ENCODE results near the gene DMAC2. TPM values are rescaled to one million over a fixed set of nuclear protein-coding genes. Genes with fewer than 3 reads are reported as not detected.

DMAC2 gene
- total and polyA plus RNA-seq, 2 experiments from 2014 or later, result 77.2 to 86.5 TPM

GRCh38 chr19:41416194-41416674 is 23.5 kb downstream of the DMAC2 start:
- H2AFZ ChIP-seq, result no peak overlapping the region
- no peak for TF ChIP-seq NANOG (IDR thresholded peaks at IDR 0.05; ENCODE audit: borderline replicate concordance)
- no peak for TF ChIP-seq ZNF114 (CRISPR knock-in tag; IDR thresholded peaks at IDR 0.05)
- no peak for TF ChIP-seq ETS1 (IDR thresholded peaks at IDR 0.05)
- no peak for TF ChIP-seq ZNF462 (CRISPR knock-in tag; IDR thresholded peaks at IDR 0.05)
- no peak for TF ChIP-seq CREB1 (CRISPR knock-in tag; IDR thresholded peaks at IDR 0.05; ENCODE audit: low read depth)
- TF ChIP-seq POLR2AphosphoS5 (IDR thresholded peaks at IDR 0.05; ENCODE audit: low read depth), result no peak
- no peak for TF ChIP-seq EZH2 (IDR thresholded peaks at IDR 0.05; ENCODE audit: low read depth, unreplicated experiment)
- no peak for TF ChIP-seq JUNB (IDR thresholded peaks at IDR 0.05; ENCODE audit: unreplicated experiment)
- no peak for TF ChIP-seq REST (IDR thresholded peaks at IDR 0.05; ENCODE audit: unreplicated experiment)
- no peak for TF ChIP-seq ZNF331 (CRISPR knock-in tag; IDR thresholded peaks at IDR 0.05; ENCODE audit: low read depth)
- no peak for TF ChIP-seq CTCF (conservative IDR thresholded peaks at IDR 0.05; ENCODE audit: low read depth in 2 of 2)
- no peak for TF ChIP-seq EZH2phosphoT487 (IDR thresholded peaks at IDR 0.05; ENCODE audit: unreplicated experiment)
- no peak for TF ChIP-seq STAT1 (IDR thresholded peaks at IDR 0.05; ENCODE audit: unreplicated experiment)

More at GRCh38 chr19:41416194-41416674, 23.5 kb downstream of the DMAC2 start:
- no peak overlapping the region for H3K27ac ChIP-seq (ENCODE audit: low read depth)
- no peaks in the 10 kb centered on the region for H4K20me1 ChIP-seq (replicated peaks; ENCODE audit: insufficient read depth)
- Mint-ChIP-seq H3K9me3 (no peaks in the 10 kb centered on the region), H3K4me3 (no peak overlapping the region), H3K27me3 (ENCODE audit: insufficient read depth, low read depth, poor library complexity) (peaks cover 10% of the 10 kb centered on the region), H3K36me3 (ENCODE audit: low read depth) (peaks cover 33% of the 10 kb centered on the region), H3K27ac (no peak overlapping the region), H3K4me1 (no peaks in the 10 kb centered on the region; the same call in 2 of the 3 replicates)
- DNase-seq (ENCODE audit: low spot score), result no peak
- no peaks in the 10 kb centered on the region for H3K27me3 ChIP-seq (ENCODE audit: insufficient read depth)
- H3K9me2 ChIP-seq (ENCODE audit: insufficient read depth), result no peaks in the 10 kb centered on the region
- H3K79me2 ChIP-seq (replicated peaks; ENCODE audit: insufficient read depth), result no peaks in the 10 kb centered on the region
- H3K4me2 ChIP-seq, result no peak overlapping the region
- no peaks in the 10 kb centered on the region; the same call in 1 of the 2 replicates for H3F3A ChIP-seq (replicated peaks; ENCODE audit: low read depth)
- no peaks in the 10 kb centered on the region for H3K36me3 ChIP-seq (ENCODE audit: insufficient read depth)
- H3K4me3 ChIP-seq, result no peak overlapping the region
- no peaks in the 10 kb centered on the region for H3K4me1 ChIP-seq (ENCODE audit: insufficient read depth)
- ATAC-seq, result no peak
